ENCODE data around the gene CCDC192. TPM values are rescaled to one million over a fixed set of nuclear protein-coding genes. Genes with fewer than 3 reads are reported as not detected.

The CCDC192 gene
- total RNA-seq, 4 donors from 2014 or later, result 0.94 to 2.6 (median 0.94) TPM; not detected in 1

DNA sequence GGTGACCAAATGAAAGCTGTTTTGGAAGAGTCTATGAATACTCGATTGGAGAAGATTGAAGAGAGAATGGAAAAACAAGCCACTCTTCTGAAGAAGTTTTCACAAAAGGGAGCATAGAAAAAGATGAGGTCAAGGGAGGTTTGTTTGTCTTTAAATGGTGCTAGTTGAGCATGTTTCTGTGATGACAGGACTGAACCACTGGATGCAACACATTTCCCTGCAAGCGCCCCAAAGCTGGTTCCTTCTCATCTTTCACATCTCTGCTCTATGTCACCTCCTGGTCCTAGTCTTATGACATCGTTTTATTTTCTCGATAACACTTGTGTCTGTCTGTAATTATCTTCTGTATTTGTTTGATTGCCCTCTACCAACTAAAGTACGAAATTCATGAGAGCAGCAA lies 3.8 kb upstream of the CCDC192 start:
- no peak overlapping the region for H3K4me3 ChIP-seq
- TF ChIP-seq, protein P1, sequence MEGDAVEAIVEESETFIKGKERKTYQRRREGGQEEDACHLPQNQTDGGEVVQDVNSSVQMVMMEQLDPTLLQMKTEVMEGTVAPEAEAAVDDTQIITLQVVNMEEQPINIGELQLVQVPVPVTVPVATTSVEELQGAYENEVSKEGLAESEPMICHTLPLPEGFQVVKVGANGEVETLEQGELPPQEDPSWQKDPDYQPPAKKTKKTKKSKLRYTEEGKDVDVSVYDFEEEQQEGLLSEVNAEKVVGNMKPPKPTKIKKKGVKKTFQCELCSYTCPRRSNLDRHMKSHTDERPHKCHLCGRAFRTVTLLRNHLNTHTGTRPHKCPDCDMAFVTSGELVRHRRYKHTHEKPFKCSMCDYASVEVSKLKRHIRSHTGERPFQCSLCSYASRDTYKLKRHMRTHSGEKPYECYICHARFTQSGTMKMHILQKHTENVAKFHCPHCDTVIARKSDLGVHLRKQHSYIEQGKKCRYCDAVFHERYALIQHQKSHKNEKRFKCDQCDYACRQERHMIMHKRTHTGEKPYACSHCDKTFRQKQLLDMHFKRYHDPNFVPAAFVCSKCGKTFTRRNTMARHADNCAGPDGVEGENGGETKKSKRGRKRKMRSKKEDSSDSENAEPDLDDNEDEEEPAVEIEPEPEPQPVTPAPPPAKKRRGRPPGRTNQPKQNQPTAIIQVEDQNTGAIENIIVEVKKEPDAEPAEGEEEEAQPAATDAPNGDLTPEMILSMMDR (IDR thresholded peaks at IDR 0.05), result no peak
- no peak for TF ChIP-seq EP300 (IDR thresholded peaks at IDR 0.05)
- TF ChIP-seq POLR2AphosphoS5 (IDR thresholded peaks at IDR 0.05), result no peak
- no peak for TF ChIP-seq POLR2A (IDR thresholded peaks at IDR 0.05)
- no peaks in the 10 kb centered on the region for H3K27me3 ChIP-seq
- 80 to 87% methylated on average over 5 of the region's 5 CpGs for WGBS, 2 donors (ENCODE audit: low coverage in 1 of 2)
- H3K27ac ChIP-seq, result no peak overlapping the region
- peaks cover 0 to 18% (median 4%) of the 10 kb centered on the region in 3 donors for H3K4me1 ChIP-seq
- H3K36me3 ChIP-seq, result no peaks in the 10 kb centered on the region
- no peaks in the 10 kb centered on the region for H3K9me3 ChIP-seq
- no peak for ATAC-seq

DNA sequence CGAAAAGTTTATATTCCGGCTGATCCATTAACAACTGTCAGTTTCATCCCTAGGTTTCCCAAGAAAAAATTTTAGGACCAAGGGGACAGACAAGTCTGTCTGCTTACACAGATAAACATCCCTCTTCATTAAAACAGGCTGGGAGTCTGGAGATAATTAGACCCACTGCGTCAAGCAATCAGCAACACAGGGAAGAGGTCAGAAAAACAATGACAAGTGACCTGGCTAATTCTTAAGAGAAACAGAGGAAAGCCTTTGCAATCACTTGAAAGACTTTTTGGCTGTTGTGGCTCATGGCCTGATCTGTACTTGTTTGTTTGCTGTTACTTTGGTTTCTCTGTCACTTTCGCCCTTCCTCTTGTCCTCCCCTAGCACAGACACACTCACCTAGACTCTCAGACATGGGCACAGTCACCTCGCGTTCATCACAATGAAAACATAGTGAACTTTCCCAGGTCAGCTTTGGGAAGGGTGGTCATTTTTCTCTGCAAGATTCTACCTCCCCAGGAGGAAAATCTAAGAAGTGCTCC lies 2.9 kb upstream of the CCDC192 start:
- no peaks in the 10 kb centered on the region for H3K27me3 ChIP-seq
- no peak overlapping the region for H3K4me3 ChIP-seq
- peaks cover 0 to 27% (median 12%) of the 10 kb centered on the region in 3 donors for H3K4me1 ChIP-seq
- WGBS, 2 donors (ENCODE audit: low coverage in 1 of 2), result 73 to 83% methylated on average over 4 to 6 of the region's 6 CpGs
- ATAC-seq, result no peak
- no peaks in the 10 kb centered on the region for H3K9me3 ChIP-seq
- no peak overlapping the region for H3K27ac ChIP-seq
- no peaks in the 10 kb centered on the region for H3K36me3 ChIP-seq
- TF ChIP-seq EP300 (IDR thresholded peaks at IDR 0.05), result no peak
- TF ChIP-seq, protein P1 (IDR thresholded peaks at IDR 0.05), result no peak
- no peak for TF ChIP-seq POLR2A (IDR thresholded peaks at IDR 0.05)
- TF ChIP-seq POLR2AphosphoS5 (IDR thresholded peaks at IDR 0.05), result no peak

DNA sequence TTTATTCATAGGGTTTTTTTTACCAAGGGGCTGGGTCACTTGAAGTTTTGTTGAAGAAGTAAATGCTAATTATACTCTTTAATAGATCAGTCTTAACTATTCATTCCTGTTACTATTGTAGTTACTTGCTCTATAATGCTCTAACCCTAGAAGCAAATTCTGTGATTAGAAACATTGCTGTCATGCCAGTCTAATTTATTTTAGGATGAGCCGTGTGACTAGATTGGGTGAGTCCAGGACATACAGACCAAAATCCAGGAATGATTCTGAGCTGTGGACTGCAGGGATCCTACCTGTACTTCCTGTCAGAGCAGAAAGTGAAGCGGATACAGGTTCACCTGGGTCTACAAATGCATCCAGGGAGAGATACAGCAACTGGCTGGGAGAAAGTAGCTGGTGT lies 757 bp upstream of the CCDC192 start:
- 50 to 92% methylated on average over 1 to 2 of the region's 2 CpGs for WGBS, 2 donors (ENCODE audit: low coverage in 1 of 2)
- TF ChIP-seq POLR2AphosphoS5 (IDR thresholded peaks at IDR 0.05) (no peak), EP300 (IDR thresholded peaks at IDR 0.05) (no peak)
- Histone ChIP-seq H3K36me3 (no peaks in the 10 kb centered on the region), H3K4me1 (peaks cover 5 to 48% (median 18%) of the 10 kb centered on the region in 3 donors), H3K9me3 (no peaks in the 10 kb centered on the region), H3K27me3 (no peaks in the 10 kb centered on the region), H3K4me3 (no peak overlapping the region), H3K27ac (peak overlapping the region in 1 of 4 donors; percentile 4)
- ATAC-seq, result no peak

DNA sequence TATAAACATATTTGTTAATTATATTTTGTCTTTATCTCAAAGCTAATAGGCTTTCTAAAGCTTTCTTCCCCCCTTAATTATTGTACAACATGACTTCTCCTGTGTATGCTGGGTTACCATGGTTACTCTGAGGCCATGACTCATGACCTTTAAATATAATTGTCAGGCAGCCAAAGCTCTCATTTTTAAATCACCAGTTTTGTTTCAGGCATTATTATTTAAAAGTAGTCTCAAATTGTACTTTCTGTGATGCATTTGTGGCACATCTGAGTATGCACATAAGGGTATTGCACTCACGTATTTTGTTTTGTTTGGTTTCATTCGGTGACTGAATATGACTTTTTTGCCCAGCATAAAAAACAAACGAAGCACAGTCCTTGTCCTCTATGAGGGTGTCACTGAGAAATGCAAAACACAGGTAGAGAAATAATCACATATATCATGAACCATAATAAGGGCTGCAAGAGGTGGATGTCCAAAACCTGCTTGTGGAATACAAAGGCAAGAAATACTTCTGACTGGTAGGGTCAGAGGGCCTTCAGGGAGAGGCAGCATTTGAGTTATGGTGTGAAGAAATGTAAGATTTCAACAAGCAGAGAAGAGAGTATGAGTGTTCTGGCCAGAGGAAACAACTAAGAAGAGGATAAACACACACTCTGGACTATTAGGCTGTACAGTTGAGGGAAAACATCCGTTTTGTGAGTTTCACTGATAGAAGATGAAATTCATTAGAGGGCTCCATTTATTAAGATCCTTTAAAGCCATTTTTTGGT lies 2.1 kb downstream of the CCDC192 start:
- Histone ChIP-seq H3K4me3 (no peak overlapping the region), H3K27ac (peak overlapping the region; percentile 8 to 79 (median 66)), H3K36me3 (no peaks in the 10 kb centered on the region), H3K9me3 (no peaks in the 10 kb centered on the region), H3K4me1 (peaks cover 5 to 55% (median 18%) of the 10 kb centered on the region in 3 donors), H3K27me3 (no peaks in the 10 kb centered on the region)
- TF ChIP-seq, protein P1 (IDR thresholded peaks at IDR 0.05), result no peak
- peak; percentile 18 for TF ChIP-seq POLR2AphosphoS5 (IDR thresholded peaks at IDR 0.05)
- WGBS, 2 donors (ENCODE audit: low coverage in 1 of 2), result 12 to 21% methylated on average over 4 of the region's 4 CpGs
- ATAC-seq, result peak; percentile 39

DNA sequence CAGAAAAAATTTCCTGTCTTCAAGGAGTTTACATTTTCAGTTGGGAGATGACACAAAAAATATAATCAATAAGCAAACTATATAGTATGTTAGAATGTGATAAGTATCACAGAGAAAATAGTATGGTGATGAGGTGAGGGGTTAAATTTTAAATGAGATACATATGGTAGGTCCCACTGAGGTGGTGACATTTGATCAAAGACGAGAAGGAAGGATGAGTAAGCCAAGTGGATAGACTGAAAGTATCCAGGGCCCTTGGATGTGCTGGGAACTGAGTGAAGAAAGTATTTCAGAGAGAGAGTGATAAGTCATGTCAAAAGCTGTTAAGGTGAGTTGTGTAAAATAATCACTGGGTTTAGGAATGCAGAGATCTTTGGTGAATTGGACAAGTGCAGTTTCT lies 3.5 kb downstream of the CCDC192 start:
- 38% methylated on average over 1 of the region's 1 CpG for WGBS, 2 donors (ENCODE audit: low coverage in 1 of 2)
- Histone ChIP-seq H3K27ac (peak overlapping the region; percentile 68 to 94 (median 78)), H3K27me3 (no peaks in the 10 kb centered on the region), H3K9me3 (no peaks in the 10 kb centered on the region), H3K4me1 (peaks cover 5 to 55% (median 18%) of the 10 kb centered on the region in 3 donors), H3K4me3 (no peak overlapping the region), H3K36me3 (no peaks in the 10 kb centered on the region)
- TF ChIP-seq POLR2A (IDR thresholded peaks at IDR 0.05) (no peak), EP300 (IDR thresholded peaks at IDR 0.05) (no peak), POLR2AphosphoS5 (IDR thresholded peaks at IDR 0.05) (no peak)
- TF ChIP-seq, protein P1 (IDR thresholded peaks at IDR 0.05), result no peak
- no peak for ATAC-seq
